PC-9 (cell line): ENCODE measurements around the gene TCP11L1. TPM values are rescaled to one million over a fixed set of nuclear protein-coding genes. Genes with fewer than 3 reads are reported as not detected.
"Not testable (repeated sequence)": the region's sequence is repeated elsewhere in the genome, so short reads cannot be mapped to it uniquely, and the experiment has no call there.

Source experiments
- BruUV-seq: library from RNA; stranded (reverse); fragments of 400-500 nt; replicated peaks from 2 replicates; lab custom pipeline; 2021; lab: Mats Ljungman, UMichigan
- CTCF ChIA-PET: fragments of 300-600 bp; sonication (Branson Sonifier 250); formaldehyde crosslinking; loops from one replicate; lab custom pipeline; 2022; ENCODE audit warnings: antibody characterized with exemption; lab: Charles Lee
- POLR2A ChIA-PET: fragments of 300-600 bp; sonication (Branson Sonifier 250); formaldehyde crosslinking; loops from one replicate; lab custom pipeline; 2022; ENCODE audit warnings: antibody characterized with exemption; ENCODE audit not compliant: unreplicated experiment; lab: Charles Lee
- DNase-seq, 2 experiments: peaks; one replicate each; pipeline versions ENCODE4 v3.0.0 to v3.0.0-alpha.2; 2015 to 2022; ENCODE audit warnings: mixed read lengths in 1 of 2
- H2AFZ ChIP-seq: fragments of 200-600 bp; sonication (generic); 2 replicates; pipeline ENCODE4 v1.8.1; 2017; ENCODE audit warnings: antibody characterized with exemption
- H3F3A ChIP-seq: fragments of 200-600 bp; sonication (generic); 2 replicates; pipeline ENCODE4 v1.8.1; 2017; ENCODE audit warnings: antibody characterized with exemption, mild to moderate bottlenecking, low read depth; ENCODE audit not compliant: insufficient read depth
- H3K27ac ChIP-seq: fragments of 200-600 bp; sonication (generic); 2 replicates; pipeline ENCODE4 v1.6.1; 2016; ENCODE audit warnings: mixed run types
- H3K27me3 ChIP-seq: fragments of 200-600 bp; sonication (generic); 2 replicates; pipeline ENCODE4 v1.6.1; 2016; ENCODE audit warnings: low read depth, mixed run types; ENCODE audit not compliant: insufficient read depth
- H3K36me3 ChIP-seq: fragments of 200-600 bp; sonication (generic); 2 replicates; pipeline ENCODE4 v1.6.1; 2016; ENCODE audit warnings: low read depth, mixed run types
- H3K4me1 ChIP-seq: fragments of 200-600 bp; sonication (generic); replicated peaks from 2 replicates; pipeline ENCODE4 v1.6.1; 2016; ENCODE audit warnings: mixed run types; ENCODE audit not compliant: insufficient read depth
- H3K4me2 ChIP-seq: fragments of 200-600 bp; sonication (generic); 2 replicates; pipeline ENCODE4 v1.6.1; 2017; ENCODE audit warnings: mixed run types
- H3K4me3 ChIP-seq: fragments of 200-600 bp; sonication (generic); 2 replicates; pipeline ENCODE4 v1.6.1; 2016; ENCODE audit warnings: mixed run types
- H3K79me2 ChIP-seq: fragments of 200-600 bp; sonication (generic); 2 replicates; pipeline ENCODE4 v1.6.1; 2017; ENCODE audit warnings: low read depth, mixed run types
- H3K9me2 ChIP-seq: fragments of 200-600 bp; sonication (generic); 2 replicates; pipeline ENCODE4 v1.8.1; 2017; ENCODE audit warnings: mild to moderate bottlenecking; ENCODE audit not compliant: insufficient read depth
- H3K9me3 ChIP-seq: fragments of 200-600 bp; sonication (generic); 2 replicates; pipeline ENCODE4 v1.8.1; 2016; ENCODE audit warnings: low read depth; ENCODE audit not compliant: insufficient read depth
- H4K20me1 ChIP-seq: fragments of 200-600 bp; sonication (generic); 2 replicates; pipeline ENCODE4 v1.8.1; 2017; ENCODE audit not compliant: insufficient read depth
- CTCF ChIP-seq: fragments of 200-600 bp; sonication (generic); conservative IDR thresholded peaks from 2 replicates; pipeline ENCODE4 v1.6.1; 2017; ENCODE audit warnings: mixed run types, antibody characterized with exemption, mild to moderate bottlenecking, moderate library complexity
- EZH2 ChIP-seq: fragments of 200-600 bp; sonication (generic); IDR thresholded peaks from 2 replicates; pipeline ENCODE4 v1.8.0; 2017; ENCODE audit warnings: antibody characterized with exemption, low read depth
- intact Hi-C: fragments of 100-400 bp; cut with micrococcal nuclease; formaldehyde crosslinking; loops from one replicate; pipeline ENCODE4 v1.10.0; 2022; ENCODE audit not compliant: unreplicated experiment
- total RNA-seq: library from RNA; stranded (reverse); gene quantifications from 2 replicates; pipeline ENCODE4 v1.2.3, GENCODE V29; 2021

The TCP11L1 gene
- total RNA-seq, 1 experiment from 2014 or later = 8.1 TPM

- H3K9me3 ChIP-seq = no peaks in the 10 kb centered on the region
- no peaks in the 10 kb centered on the region for H3K9me2 ChIP-seq
- BruUV-seq = no TSS peak
- no peak overlapping the region for H2AFZ ChIP-seq
- DNase-seq = no peak
- no peaks in the 10 kb centered on the region for H3K36me3 ChIP-seq
- no peaks in the 10 kb centered on the region for H3K4me1 ChIP-seq
- no peaks in the 10 kb centered on the region for H3F3A ChIP-seq
- intact Hi-C loops = no loop called here
- TF ChIP-seq EZH2 (no peak), CTCF (no peak)
- ChIA-PET POLR2A (interaction anchor here (0.7 kb wide), 1 partner anchor 238 kb away, joined by 3 read pairs; no protein-coding TSS in a partner anchor), CTCF (no interaction called here)
- H3K27me3 ChIP-seq = no peaks in the 10 kb centered on the region
- H3K4me2 ChIP-seq = no peak overlapping the region
- no peak overlapping the region for H3K4me3 ChIP-seq
- H3K27ac ChIP-seq = no peak overlapping the region
- H3K79me2 ChIP-seq = no peaks in the 10 kb centered on the region
- H4K20me1 ChIP-seq = 0 out of 2 replicates have a peak, but pooled peaks cover 3% of the 10 kb centered on the region
Observed at GRCh38 chr11:33027846-33028536, 11.4 kb upstream of the TCP11L1 start.

GRCh38 chr11:33028537-33028914 is 10.8 kb upstream of the TCP11L1 start:
- ChIA-PET POLR2A (no interaction called here), CTCF (no interaction called here)
- H3K27ac ChIP-seq = no peak overlapping the region
- no peaks in the 10 kb centered on the region for H3K36me3 ChIP-seq
- H3F3A ChIP-seq = no peaks in the 10 kb centered on the region
- 0 out of 2 replicates have a peak, but pooled peaks cover 3% of the 10 kb centered on the region for H4K20me1 ChIP-seq
- H3K4me1 ChIP-seq = no peaks in the 10 kb centered on the region
- no peaks in the 10 kb centered on the region for H3K9me2 ChIP-seq
- H3K9me3 ChIP-seq = no peaks in the 10 kb centered on the region
- TF ChIP-seq CTCF (no peak), EZH2 (no peak)
- no peak overlapping the region for H3K4me2 ChIP-seq
- no peak overlapping the region for H2AFZ ChIP-seq
- H3K4me3 ChIP-seq = no peak overlapping the region
- H3K27me3 ChIP-seq = no peaks in the 10 kb centered on the region
- intact Hi-C loops = no loop called here
- H3K79me2 ChIP-seq = no peaks in the 10 kb centered on the region
- no peak for DNase-seq
- no TSS peak for BruUV-seq

GRCh38 chr11:33029218-33029617 is 10.2 kb upstream of the TCP11L1 start:
- POLR2A ChIA-PET = interaction anchor here (1.2 kb wide), 1 partner anchor 11 kb away, joined by 4 read pairs; no protein-coding TSS in a partner anchor
- CTCF ChIA-PET = interaction anchor here (0.7 kb wide), 1 partner anchor 38 kb away, joined by 3 read pairs; no protein-coding TSS in a partner anchor
- H3F3A ChIP-seq, DNase-seq, intact Hi-C loops, H3K4me1 ChIP-seq, H4K20me1 ChIP-seq, H3K27me3 ChIP-seq, H2AFZ ChIP-seq, H3K36me3 ChIP-seq, H3K9me3 ChIP-seq, H3K4me2 ChIP-seq, H3K4me3 ChIP-seq, H3K9me2 ChIP-seq, H3K79me2 ChIP-seq, BruUV-seq, H3K27ac ChIP-seq: not testable (repeated sequence)
